Liver (tissue), 9 donors: ENCODE measurements around the gene PIGQ. TPM values are rescaled to one million over a fixed set of nuclear protein-coding genes. Genes with fewer than 3 reads are reported as not detected.
A peak's percentile ranks its signal among the peaks of the same experiment; 100 is the strongest.

Source experiments
- DNase-seq: peaks from one replicate; pipeline ENCODE4 v3.0.0-alpha.2; 2017; ENCODE audit warnings: low spot score
- H3K27ac ChIP-seq, 2 donors: one replicate each; pipeline ENCODE4 v1.7.0; 2013; ENCODE audit warnings: inconsistent platforms in 2 of 2, low read length in 2 of 2, control low read depth in 1 of 2, low read depth in 1 of 2, mild to moderate bottlenecking in 1 of 2
- H3K27me3 ChIP-seq, 4 donors: one replicate each; pipeline versions ENCODE4 v1.6.1 to v1.7.0; 2013; ENCODE audit warnings: low read length in 3 of 4, inconsistent platforms in 1 of 4, mild to moderate bottlenecking in 1 of 4, moderate library complexity in 1 of 4; ENCODE audit not compliant: control insufficient read depth in 4 of 4, insufficient read depth in 4 of 4
- H3K36me3 ChIP-seq, 4 donors: one replicate each; pipeline versions ENCODE4 v1.6.1 to v1.7.0; 2013; ENCODE audit warnings: low read length in 3 of 4, mild to moderate bottlenecking in 3 of 4, low read depth in 1 of 4, moderate library complexity in 1 of 4; ENCODE audit not compliant: control insufficient read depth in 4 of 4, insufficient read depth in 3 of 4
- H3K4me1 ChIP-seq, 4 donors: one replicate each; pipeline versions ENCODE4 v1.6.1 to v1.7.0; 2013; ENCODE audit warnings: low read length in 3 of 4, mild to moderate bottlenecking in 3 of 4, moderate library complexity in 1 of 4; ENCODE audit not compliant: control insufficient read depth in 4 of 4, insufficient read depth in 4 of 4
- H3K4me3 ChIP-seq, 3 donors: one replicate each; pipeline versions ENCODE4 v1.6.1 to v1.7.0; 2013; ENCODE audit warnings: low read length in 3 of 3, control low read depth in 1 of 3, low read depth in 1 of 3, mild to moderate bottlenecking in 1 of 3
- H3K9ac ChIP-seq, 2 donors: one replicate each; pipeline ENCODE4 v1.7.0; 2013; ENCODE audit warnings: low read length in 2 of 2, mild to moderate bottlenecking in 2 of 2, moderate library complexity in 2 of 2, control low read depth in 1 of 2, low read depth in 1 of 2
- H3K9me3 ChIP-seq, 4 donors: one replicate each; pipeline versions ENCODE4 v1.6.1 to v1.7.0; 2013; ENCODE audit warnings: low read length in 3 of 4; ENCODE audit not compliant: control insufficient read depth in 4 of 4
- EGR1 ChIP-seq, 2 donors: IDR thresholded peaks; 2 replicates each; pipeline ENCODE4 v1.6.1; 2016 to 2018; ENCODE audit warnings: antibody characterized with exemption in 2 of 2, low read depth in 2 of 2
- GABPA ChIP-seq, 2 donors: IDR thresholded peaks in 1 of 2; conservative IDR thresholded peaks in 1 of 2; 2 replicates each; pipeline ENCODE4 v1.6.1; 2016; ENCODE audit warnings: antibody characterized with exemption in 2 of 2, mild to moderate bottlenecking in 1 of 2, moderate library complexity in 1 of 2
- HNF4A ChIP-seq, 2 donors: conservative IDR thresholded peaks; 2 replicates each; pipeline ENCODE4 v1.6.1; 2016; ENCODE audit warnings: antibody characterized with exemption in 2 of 2, mild to moderate bottlenecking in 2 of 2
- HNF4G ChIP-seq: IDR thresholded peaks from 2 replicates; pipeline ENCODE4 v1.6.1; 2016; ENCODE audit warnings: antibody characterized with exemption
- JUND ChIP-seq, 2 donors: IDR thresholded peaks; 2 replicates each; pipeline ENCODE4 v1.6.1; 2016; ENCODE audit warnings: antibody characterized with exemption in 2 of 2
- NR2F2 ChIP-seq: IDR thresholded peaks from 2 replicates; pipeline ENCODE4 v1.6.1; 2016; ENCODE audit warnings: antibody characterized with exemption
- REST ChIP-seq: IDR thresholded peaks from 2 replicates; pipeline ENCODE4 v1.6.1; 2016; ENCODE audit warnings: antibody characterized with exemption, mild to moderate bottlenecking
- RXRA ChIP-seq, 2 donors: IDR thresholded peaks; 2 replicates each; pipeline ENCODE4 v1.6.1; 2017 to 2018; ENCODE audit warnings: antibody characterized with exemption in 2 of 2, mild to moderate bottlenecking in 1 of 2
- SP1 ChIP-seq: IDR thresholded peaks from 2 replicates; pipeline ENCODE4 v1.6.1; 2018; ENCODE audit warnings: antibody characterized with exemption, mild to moderate bottlenecking
- WGBS: extraction: QIAGEN DNeasy Blood & Tissue Kit; methylation state at CpG from one replicate; pipeline ENCODE4 v1.1.7; 2013; 5-methylcytosine and 5-hydroxymethylcytosine counted together
- polyA plus RNA-seq, 2 donors: library from polyadenylated mRNA; stranded (reverse) in 1 of 2; unstranded in 1 of 2; fragments of 200-250 nt in 1 of 2; fragments of >200 nt in 1 of 2; fragmentation: Nextera tagmentation in 1 of 2; extraction: Ambion mirVana in 1 of 2; gene quantifications; one replicate each; pipeline versions ENCODE4 v1.2.1 to v1.2.3, GENCODE V29; 2013 to 2015
- total RNA-seq, 2 donors: library from RNA; depleted of rRNA; stranded (reverse); fragments of >200 nt; gene quantifications; one replicate each; pipeline ENCODE4 v1.2.3, GENCODE V29; 2014
- TF ChIP-seq, protein P1 (sequence below): IDR thresholded peaks from 2 replicates; pipeline ENCODE4 v1.6.1; 2016; ENCODE audit warnings: antibody characterized with exemption
- TF ChIP-seq, protein P2 (sequence below): IDR thresholded peaks from 2 replicates; pipeline ENCODE4 v1.6.1; 2016; ENCODE audit warnings: antibody characterized with exemption
- donor health status: healthy.
- donor health status: healthy.
- donor health status: healthy.
- donor health status: healthy.
- donor health status: healthy.

PIGQ gene
- total and polyA plus RNA-seq, 4 donors: 16.8 to 144 (median 20.6) TPM

- no peak for DNase-seq
- no peaks in the 10 kb centered on the region for H3K27me3 ChIP-seq
- peaks cover 8 to 22% (median 12%) of the 10 kb centered on the region in 4 donors for H3K36me3 ChIP-seq
- H3K4me1 ChIP-seq: peaks cover 5 to 19% (median 11%) of the 10 kb centered on the region in 4 donors
- H3K9me3 ChIP-seq: no peaks in the 10 kb centered on the region
- TF ChIP-seq RXRA (IDR thresholded peaks at IDR 0.05): no peak
- TF ChIP-seq JUND (IDR thresholded peaks at IDR 0.05): no peak
- no peak for TF ChIP-seq REST
- TF ChIP-seq, protein P1, sequence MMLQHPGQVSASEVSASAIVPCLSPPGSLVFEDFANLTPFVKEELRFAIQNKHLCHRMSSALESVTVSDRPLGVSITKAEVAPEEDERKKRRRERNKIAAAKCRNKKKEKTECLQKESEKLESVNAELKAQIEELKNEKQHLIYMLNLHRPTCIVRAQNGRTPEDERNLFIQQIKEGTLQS: no peak
- no peak for TF ChIP-seq GABPA (IDR thresholded peaks at IDR 0.05 in 1 of 2, conservative IDR thresholded peaks at IDR 0.05 in 1 of 2)
- TF ChIP-seq EGR1 (IDR thresholded peaks at IDR 0.05; ENCODE audit: low read depth in 2 of 2): no peak
- TF ChIP-seq HNF4A (conservative IDR thresholded peaks at IDR 0.05): no peak
- no peak for TF ChIP-seq HNF4G
- no peak for TF ChIP-seq NR2F2
- TF ChIP-seq, protein P2, sequence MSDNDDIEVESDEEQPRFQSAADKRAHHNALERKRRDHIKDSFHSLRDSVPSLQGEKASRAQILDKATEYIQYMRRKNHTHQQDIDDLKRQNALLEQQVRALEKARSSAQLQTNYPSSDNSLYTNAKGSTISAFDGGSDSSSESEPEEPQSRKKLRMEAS: no peak
- whole genome bisulfite sequencing: 68% methylated on average over 23 of the region's 23 CpGs
- no peak overlapping the region for H3K9ac ChIP-seq
- no peak overlapping the region for H3K27ac ChIP-seq
- H3K4me3 ChIP-seq: no peak overlapping the region
Measured at GRCh38 chr16:522320-523096, 47.3 kb upstream of the PIGQ start.

- H3K9ac ChIP-seq: no peak overlapping the region
- peaks cover 5 to 19% (median 12%) of the 10 kb centered on the region in 4 donors for H3K4me1 ChIP-seq
- no peak for DNase-seq
- TF ChIP-seq RXRA (IDR thresholded peaks at IDR 0.05): peak in 1 of 2 donors; percentile 6
- TF ChIP-seq NR2F2: no peak
- no peak for TF ChIP-seq SP1
- no peak overlapping the region for H3K27ac ChIP-seq
- H3K36me3 ChIP-seq: peaks cover 8 to 22% (median 12%) of the 10 kb centered on the region in 4 donors
- H3K9me3 ChIP-seq: no peaks in the 10 kb centered on the region
- WGBS: 91% methylated on average over 22 of the region's 22 CpGs
- H3K27me3 ChIP-seq: no peaks in the 10 kb centered on the region
- H3K4me3 ChIP-seq: no peak overlapping the region
Measured at GRCh38 chr16:523097-523741, 46.5 kb upstream of the PIGQ start.
